H9 (cell line): Measurements from ENCODE around the gene VOPP1. TPM values are rescaled to one million over a fixed set of nuclear protein-coding genes. Genes with fewer than 3 reads are reported as not detected.
A peak's percentile ranks its signal among the peaks of the same experiment; 100 is the strongest.

Source experiments
- DNase-seq: peaks from one replicate; pipeline ENCODE4 v3.0.0-alpha.2; 2017
- H2AFZ ChIP-seq: one replicate; pipeline ENCODE4 v1.6.1; 2013; ENCODE audit warnings: mild to moderate bottlenecking, low read length, control low read depth, moderate library complexity
- H2AK5ac ChIP-seq: 2 replicates; pipeline ENCODE4 v1.6.1; 2013; ENCODE audit warnings: low read length, control low read depth, mixed read lengths; ENCODE audit not compliant: insufficient read length
- H2BK120ac ChIP-seq: one replicate; pipeline ENCODE4 v1.6.1; 2013; ENCODE audit warnings: low read depth, mild to moderate bottlenecking, low read length, control low read depth, inconsistent platforms; ENCODE audit not compliant: poor library complexity, severe bottlenecking
- H2BK12ac ChIP-seq: 2 replicates; pipeline ENCODE4 v1.6.1; 2013; ENCODE audit warnings: low read length, control low read depth, mixed read lengths, low read depth; ENCODE audit not compliant: insufficient read length
- H2BK15ac ChIP-seq: 2 replicates; pipeline ENCODE4 v1.6.1; 2013; ENCODE audit warnings: low read depth, low read length, control low read depth
- H2BK20ac ChIP-seq: one replicate; pipeline ENCODE4 v1.6.1; 2013; ENCODE audit warnings: low read depth, mild to moderate bottlenecking, low read length, control low read depth, inconsistent platforms; ENCODE audit not compliant: poor library complexity, severe bottlenecking
- H2BK5ac ChIP-seq: 2 replicates; pipeline ENCODE4 v1.6.1; 2013; ENCODE audit warnings: low read length, control low read depth, mixed read lengths; ENCODE audit not compliant: insufficient read length
- H3K14ac ChIP-seq: 2 replicates; pipeline ENCODE4 v1.6.1; 2013; ENCODE audit warnings: low read length, control low read depth; ENCODE audit not compliant: insufficient read depth
- H3K18ac ChIP-seq: 2 replicates; pipeline ENCODE4 v1.6.1; 2013; ENCODE audit warnings: low read depth, mild to moderate bottlenecking, mixed read lengths, low read length, control low read depth; ENCODE audit not compliant: insufficient read length
- H3K23ac ChIP-seq: 2 replicates; pipeline ENCODE4 v1.6.1; 2013; ENCODE audit warnings: low read length, control low read depth, mixed read lengths, low read depth; ENCODE audit not compliant: insufficient read length
- H3K23me2 ChIP-seq: 2 replicates; pipeline ENCODE4 v1.6.1; 2013; ENCODE audit warnings: low read depth, mild to moderate bottlenecking, mixed read lengths, low read length, control low read depth; ENCODE audit not compliant: insufficient read length, poor library complexity, severe bottlenecking
- H3K27ac ChIP-seq: 2 replicates; pipeline ENCODE4 v1.5.1; 2013; ENCODE audit warnings: low read length, control low read depth, mixed read lengths, low read depth; ENCODE audit not compliant: insufficient read length
- H3K27me3 ChIP-seq: 2 replicates; pipeline ENCODE4 v1.6.1; 2013; ENCODE audit warnings: low read length, control low read depth, inconsistent platforms; ENCODE audit not compliant: insufficient read depth
- H3K4ac ChIP-seq: 2 replicates; pipeline ENCODE4 v1.6.1; 2013; ENCODE audit warnings: low read depth, mild to moderate bottlenecking, control low read depth, inconsistent platforms, low read length, moderate library complexity
- H3K4me1 ChIP-seq: 2 replicates; pipeline ENCODE4 v1.6.1; 2013; ENCODE audit warnings: low read length, control low read depth, inconsistent platforms; ENCODE audit not compliant: insufficient read depth
- H3K4me2 ChIP-seq: 2 replicates; pipeline ENCODE4 v1.6.1; 2013; ENCODE audit warnings: low read length, control low read depth, mixed read lengths; ENCODE audit not compliant: insufficient read length, insufficient read depth
- H3K56ac ChIP-seq: 2 replicates; pipeline ENCODE4 v1.6.1; 2013; ENCODE audit warnings: low read depth, mild to moderate bottlenecking, mixed read lengths, low read length, control low read depth; ENCODE audit not compliant: insufficient read length
- H3K79me1 ChIP-seq: 2 replicates; pipeline ENCODE4 v1.6.1; 2013; ENCODE audit warnings: low read depth, mild to moderate bottlenecking, moderate library complexity, low read length, control low read depth, inconsistent platforms; ENCODE audit not compliant: insufficient read depth, poor library complexity, severe bottlenecking
- H3K79me2 ChIP-seq: 2 replicates; pipeline ENCODE4 v1.6.1; 2013; ENCODE audit warnings: low read length, control low read depth, inconsistent platforms; ENCODE audit not compliant: insufficient read depth
- H3K9ac ChIP-seq: 2 replicates; pipeline ENCODE4 v1.6.1; 2013; ENCODE audit warnings: low read length, control low read depth, mixed read lengths; ENCODE audit not compliant: insufficient read length; ENCODE audit errors: extremely low read depth
- H3K9me3 ChIP-seq: one replicate; pipeline ENCODE4 v1.6.1; 2013; ENCODE audit warnings: low read depth, low read length, inconsistent platforms; ENCODE audit not compliant: control insufficient read depth
- H3T11ph ChIP-seq: one replicate; pipeline ENCODE4 v1.6.1; 2013; ENCODE audit warnings: mild to moderate bottlenecking, low read length, control low read depth, inconsistent platforms
- H4K20me1 ChIP-seq: one replicate; pipeline ENCODE4 v1.6.1; 2013; ENCODE audit not compliant: control insufficient read depth, insufficient read length, insufficient read depth
- H4K5ac ChIP-seq: 2 replicates; pipeline ENCODE4 v1.6.1; 2013; ENCODE audit warnings: low read depth, mild to moderate bottlenecking, mixed read lengths, low read length, control low read depth; ENCODE audit not compliant: insufficient read length
- H4K8ac ChIP-seq: replicated peaks from 2 replicates; pipeline ENCODE4 v1.6.1; 2013; ENCODE audit warnings: low read length, control low read depth, mixed read lengths, low read depth; ENCODE audit not compliant: insufficient read length
- H4K91ac ChIP-seq: 2 replicates; pipeline ENCODE4 v1.6.1; 2013; ENCODE audit warnings: low read depth, mild to moderate bottlenecking, moderate library complexity, mixed read lengths, low read length, control low read depth; ENCODE audit not compliant: insufficient read length
- H3K27ac Mint-ChIP-seq, 3 experiments: 2 replicates in 2 of 3; 3 replicates in 1 of 3; pipeline ENCODE4 v1.8.0; 2020 to 2021; ENCODE audit warnings: mixed read lengths in 3 of 3, mild to moderate bottlenecking in 1 of 3, moderate library complexity in 1 of 3
- H3K27me3 Mint-ChIP-seq: 2 replicates; pipeline ENCODE4 v1.8.0; 2021; ENCODE audit warnings: low read depth, mild to moderate bottlenecking, moderate library complexity, mixed read lengths
- H3K36me3 Mint-ChIP-seq, 3 experiments: 2 replicates in 2 of 3; 3 replicates in 1 of 3; pipeline ENCODE4 v1.8.0; 2020 to 2021; ENCODE audit warnings: low read depth in 3 of 3, mixed read lengths in 3 of 3; ENCODE audit not compliant: insufficient read depth in 1 of 3
- H3K4me1 Mint-ChIP-seq, 2 experiments: 2 replicates each; pipeline ENCODE4 v1.8.0; 2020; ENCODE audit warnings: mixed read lengths in 2 of 2
- H3K4me3 Mint-ChIP-seq, 2 experiments: 2 replicates in 1 of 2; 3 replicates in 1 of 2; pipeline ENCODE4 v1.8.0; 2020 to 2021; ENCODE audit warnings: mild to moderate bottlenecking in 2 of 2, mixed read lengths in 2 of 2, moderate library complexity in 1 of 2
- H3K9me3 Mint-ChIP-seq, 2 experiments: 2 replicates in 1 of 2; 3 replicates in 1 of 2; pipeline ENCODE4 v1.8.0; 2020; ENCODE audit warnings: mild to moderate bottlenecking in 2 of 2, mixed read lengths in 2 of 2, moderate library complexity in 1 of 2
- WGBS: extraction: QIAGEN DNeasy Blood & Tissue Kit; methylation state at CpG from one replicate; pipeline ENCODE4 v1.1.7; 2013; ENCODE audit warnings: missing lambda C conversion rate, low lambda C conversion rate, mixed read lengths; ENCODE audit not compliant: insufficient read length; ENCODE audit errors: extremely low coverage; 5-methylcytosine and 5-hydroxymethylcytosine counted together
- total RNA-seq: library from RNA; stranded (reverse); gene quantifications from 2 replicates; pipeline ENCODE4 v1.2.1, GENCODE V29; 2021
- TF ChIP-seq, protein P1 (sequence below): fragments of 200-600 bp; sonication (generic); conservative IDR thresholded peaks from 3 replicates; pipeline ENCODE4 v1.8.0; 2021; ENCODE audit warnings: antibody characterized with exemption, mild to moderate bottlenecking

VOPP1 gene
- total RNA-seq, 1 experiment from 2014 or later: 55.7 TPM

DNA sequence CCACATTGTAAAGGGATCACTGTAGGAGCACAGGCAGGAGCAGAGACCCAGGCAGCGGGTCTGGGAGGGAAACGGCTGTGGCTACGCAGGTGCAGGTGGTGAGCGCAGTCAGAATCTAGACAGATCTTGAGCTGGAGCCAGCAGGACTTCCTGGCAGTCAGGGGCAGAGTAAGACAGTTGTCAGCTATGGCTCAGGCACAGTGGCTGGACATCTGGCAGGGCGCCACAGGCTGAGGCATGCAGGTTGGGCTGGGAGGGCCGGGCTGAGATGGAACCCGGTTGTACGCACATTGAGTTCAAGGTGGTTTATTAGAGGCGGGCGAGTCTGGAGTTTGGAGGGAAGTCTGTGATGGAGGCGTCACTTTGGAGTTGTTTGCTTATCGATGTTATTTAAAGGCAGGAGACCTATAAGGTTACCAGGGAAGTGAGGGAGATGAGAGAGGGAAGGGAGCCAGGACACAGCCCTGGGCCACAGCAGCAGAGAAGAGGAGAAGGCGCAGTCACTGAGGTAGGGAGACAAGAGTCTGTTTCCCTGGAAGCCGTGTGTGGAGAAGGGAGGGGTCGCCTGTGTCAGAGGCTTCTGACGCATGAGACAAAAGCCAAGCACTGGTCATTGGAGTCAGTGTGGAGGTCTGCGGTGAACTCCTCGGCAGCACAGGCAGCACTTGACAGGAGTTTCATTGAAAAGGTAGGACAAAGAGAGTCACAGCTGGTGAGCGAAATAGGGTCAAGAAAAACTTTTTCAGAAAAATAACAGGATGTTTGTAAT lies 133.4 kb downstream of the VOPP1 start:
- Histone ChIP-seq H3K14ac (no peak overlapping the region; the same call in 1 of the 2 replicates), H4K20me1 (no peaks in the 10 kb centered on the region), H3K4me1 (no peaks in the 10 kb centered on the region), H3K9me3 (no peaks in the 10 kb centered on the region), H3K4me2 (no peak overlapping the region), H3K79me2 (no peaks in the 10 kb centered on the region), H3K23ac (no peak overlapping the region), H2BK20ac (no peak overlapping the region), H2BK5ac (no peak overlapping the region), H4K5ac (no peak overlapping the region), H3T11ph (no peak overlapping the region), H2AFZ (no peak overlapping the region), H3K4ac (no peak overlapping the region), H3K79me1 (no peaks in the 10 kb centered on the region), H3K18ac (no peak overlapping the region), H2BK12ac (no peak overlapping the region), H3K23me2 (no peaks in the 10 kb centered on the region), H3K27me3 (no peaks in the 10 kb centered on the region), H4K8ac (no peak overlapping the region), H3K9ac (no peak overlapping the region), H2BK15ac (no peak overlapping the region), H3K27ac (no peak overlapping the region), H4K91ac (no peak overlapping the region), H2BK120ac (no peak overlapping the region), H3K56ac (no peak overlapping the region), H2AK5ac (no peak overlapping the region)
- WGBS: no CpG with 5 or more reads among the region's 19 CpGs
- no peak overlapping the region for H3K4me3 Mint-ChIP-seq
- TF ChIP-seq, protein P1, sequence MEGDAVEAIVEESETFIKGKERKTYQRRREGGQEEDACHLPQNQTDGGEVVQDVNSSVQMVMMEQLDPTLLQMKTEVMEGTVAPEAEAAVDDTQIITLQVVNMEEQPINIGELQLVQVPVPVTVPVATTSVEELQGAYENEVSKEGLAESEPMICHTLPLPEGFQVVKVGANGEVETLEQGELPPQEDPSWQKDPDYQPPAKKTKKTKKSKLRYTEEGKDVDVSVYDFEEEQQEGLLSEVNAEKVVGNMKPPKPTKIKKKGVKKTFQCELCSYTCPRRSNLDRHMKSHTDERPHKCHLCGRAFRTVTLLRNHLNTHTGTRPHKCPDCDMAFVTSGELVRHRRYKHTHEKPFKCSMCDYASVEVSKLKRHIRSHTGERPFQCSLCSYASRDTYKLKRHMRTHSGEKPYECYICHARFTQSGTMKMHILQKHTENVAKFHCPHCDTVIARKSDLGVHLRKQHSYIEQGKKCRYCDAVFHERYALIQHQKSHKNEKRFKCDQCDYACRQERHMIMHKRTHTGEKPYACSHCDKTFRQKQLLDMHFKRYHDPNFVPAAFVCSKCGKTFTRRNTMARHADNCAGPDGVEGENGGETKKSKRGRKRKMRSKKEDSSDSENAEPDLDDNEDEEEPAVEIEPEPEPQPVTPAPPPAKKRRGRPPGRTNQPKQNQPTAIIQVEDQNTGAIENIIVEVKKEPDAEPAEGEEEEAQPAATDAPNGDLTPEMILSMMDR: no peak
- no peaks in the 10 kb centered on the region for H3K36me3 Mint-ChIP-seq
- no peak for DNase-seq
- H3K27me3 Mint-ChIP-seq: peaks cover 3% of the 10 kb centered on the region; the same call in 1 of the 2 replicates
- peak overlapping the region in 2 of 3 experiments; percentile 40 to 54; a peak in 3 of 7 replicates for H3K27ac Mint-ChIP-seq
- peaks cover 6 to 7% of the 10 kb centered on the region in 2 experiments; a peak in 3 of 4 replicates for H3K4me1 Mint-ChIP-seq
- no peaks in the 10 kb centered on the region for H3K9me3 Mint-ChIP-seq
